Karpas-422 (cell line): ENCODE measurements around the gene CCDC191. TPM values are rescaled to one million over a fixed set of nuclear protein-coding genes. Genes with fewer than 3 reads are reported as not detected.
A peak's percentile ranks its signal among the peaks of the same experiment; 100 is the strongest.

Source experiments
- DNase-seq: peaks from one replicate; pipeline ENCODE4 v3.0.0-alpha.2; 2015
- H2AFZ ChIP-seq: fragments of 200-600 bp; sonication (generic); 2 replicates; pipeline ENCODE4 v1.6.1; 2014; ENCODE audit warnings: antibody characterized with exemption, low read length, mixed read lengths
- H3K27ac ChIP-seq: fragments of 200-600 bp; sonication (generic); 2 replicates; pipeline ENCODE4 v1.5.1; 2014; ENCODE audit warnings: mild to moderate bottlenecking, low read length, moderate library complexity
- H3K27me3 ChIP-seq: fragments of 200-600 bp; sonication (generic); 2 replicates; pipeline ENCODE4 v1.6.1; 2014; ENCODE audit warnings: low read length, mixed read lengths
- H3K36me3 ChIP-seq: fragments of 200-600 bp; sonication (generic); 2 replicates; pipeline ENCODE4 v1.6.1; 2014; ENCODE audit warnings: low read length, mixed read lengths; ENCODE audit not compliant: insufficient read depth
- H3K4me1 ChIP-seq: fragments of 200-600 bp; sonication (generic); 2 replicates; pipeline ENCODE4 v1.6.1; 2014; ENCODE audit warnings: mild to moderate bottlenecking, low read length, mixed read lengths
- H3K4me2 ChIP-seq: fragments of 200-600 bp; sonication (generic); 2 replicates; pipeline ENCODE4 v1.6.1; 2014; ENCODE audit warnings: low read length, low read depth, mild to moderate bottlenecking; ENCODE audit not compliant: poor library complexity, severe bottlenecking
- H3K4me3 ChIP-seq: fragments of 200-600 bp; sonication (generic); 2 replicates; pipeline ENCODE4 v1.5.1; 2014; ENCODE audit warnings: mild to moderate bottlenecking, antibody characterized with exemption, low read length, mixed read lengths
- H3K79me2 ChIP-seq: fragments of 200-600 bp; sonication (generic); 2 replicates; pipeline ENCODE4 v1.6.1; 2014; ENCODE audit warnings: mild to moderate bottlenecking, low read length, mixed read lengths
- H3K9ac ChIP-seq: fragments of 200-600 bp; sonication (generic); 2 replicates; pipeline ENCODE4 v1.6.0; 2014; ENCODE audit warnings: low read length
- H3K9me2 ChIP-seq: fragments of 200-600 bp; sonication (generic), shearing (Covaris generic); replicated peaks from 2 replicates; pipeline ENCODE4 v1.6.0; 2014; ENCODE audit warnings: mild to moderate bottlenecking, low read length, moderate library complexity; ENCODE audit not compliant: insufficient read depth
- H3K9me3 ChIP-seq: fragments of 300-700, 200-600 bp; sonication (generic); 2 replicates; pipeline ENCODE4 v1.6.1; 2014; ENCODE audit warnings: low read length, mixed read lengths
- H4K20me1 ChIP-seq: fragments of 200-600 bp; sonication (generic); 2 replicates; pipeline ENCODE4 v1.6.1; 2014; ENCODE audit warnings: mild to moderate bottlenecking, antibody characterized with exemption, low read length, low read depth; ENCODE audit not compliant: insufficient read depth
- total RNA-seq: library from RNA; depleted of rRNA; stranded (reverse); fragments of >200 nt; shearing (Covaris generic); gene quantifications from 2 replicates; pipeline ENCODE4 v1.2.3, GENCODE V29; 2014; ENCODE audit warnings: low replicate concordance

Gene CCDC191
- total RNA-seq, 1 experiment from 2014 or later = 2.8 TPM

- Histone ChIP-seq H3K27ac (no peak overlapping the region), H3K4me2 (no peak overlapping the region), H3K4me1 (no peaks in the 10 kb centered on the region), H3K9me3 (no peaks in the 10 kb centered on the region), H4K20me1 (no peaks in the 10 kb centered on the region), H2AFZ (no peak overlapping the region), H3K4me3 (no peak overlapping the region), H3K9me2 (no peaks in the 10 kb centered on the region), H3K27me3 (no peaks in the 10 kb centered on the region), H3K36me3 (peaks cover 73% of the 10 kb centered on the region), H3K9ac (no peak overlapping the region), H3K79me2 (peaks cover 5% of the 10 kb centered on the region)
- DNase-seq = no peak
These were observed 21.8 kb upstream of the CCDC191 start for GRCh38 chr3:114078126-114078525.

- Histone ChIP-seq H3K79me2 (peaks cover 14% of the 10 kb centered on the region), H3K36me3 (peaks cover 70% of the 10 kb centered on the region), H3K27ac (no peak overlapping the region), H4K20me1 (no peaks in the 10 kb centered on the region), H3K9ac (no peak overlapping the region), H3K4me2 (no peak overlapping the region), H3K9me2 (no peaks in the 10 kb centered on the region), H3K27me3 (no peaks in the 10 kb centered on the region), H3K4me3 (no peak overlapping the region), H2AFZ (no peak overlapping the region), H3K4me1 (no peaks in the 10 kb centered on the region), H3K9me3 (no peaks in the 10 kb centered on the region)
- no peak for DNase-seq
These were observed 20.4 kb upstream of the CCDC191 start for GRCh38 chr3:114076711-114077110.

GRCh38 chr3:114071786-114072185 lies 15.5 kb upstream of the CCDC191 start:
- no peak overlapping the region for H3K9ac ChIP-seq
- no peaks in the 10 kb centered on the region for H3K9me2 ChIP-seq
- H3K4me1 ChIP-seq = no peaks in the 10 kb centered on the region
- no peak overlapping the region for H3K4me2 ChIP-seq
- no peak overlapping the region for H2AFZ ChIP-seq
- H3K79me2 ChIP-seq = peaks cover 49% of the 10 kb centered on the region
- no peak overlapping the region for H3K4me3 ChIP-seq
- no peaks in the 10 kb centered on the region for H3K27me3 ChIP-seq
- H4K20me1 ChIP-seq = 0 out of 2 replicates have a peak, but pooled peaks cover 3% of the 10 kb centered on the region
- no peak overlapping the region for H3K27ac ChIP-seq
- peaks cover 74% of the 10 kb centered on the region for H3K36me3 ChIP-seq
- no peaks in the 10 kb centered on the region for H3K9me3 ChIP-seq
- DNase-seq = no peak

GRCh38 chr3:114068336-114068735 lies 12.0 kb upstream of the CCDC191 start:
- Histone ChIP-seq H3K27ac (no peak overlapping the region), H3K9ac (no peak overlapping the region), H3K27me3 (no peaks in the 10 kb centered on the region), H3K4me2 (no peak overlapping the region), H3K36me3 (peaks cover 71% of the 10 kb centered on the region), H3K4me1 (no peaks in the 10 kb centered on the region), H3K9me3 (no peaks in the 10 kb centered on the region), H2AFZ (no peak overlapping the region), H3K4me3 (no peak overlapping the region), H3K79me2 (peaks cover 79% of the 10 kb centered on the region), H3K9me2 (no peaks in the 10 kb centered on the region), H4K20me1 (peaks cover 13% of the 10 kb centered on the region)
- no peak for DNase-seq

GRCh38 chr3:114067804-114068203 lies 11.5 kb upstream of the CCDC191 start:
- peaks cover 71% of the 10 kb centered on the region for H3K36me3 ChIP-seq
- H3K4me2 ChIP-seq = no peak overlapping the region

GRCh38 chr3:114060906-114061655 lies 4.8 kb upstream of the CCDC191 start:
- Histone ChIP-seq H3K9me3 (no peaks in the 10 kb centered on the region), H2AFZ (no peak overlapping the region), H3K4me1 (peaks cover 27% of the 10 kb centered on the region), H3K36me3 (peaks cover 30% of the 10 kb centered on the region; the same call in 1 of the 2 replicates), H3K27ac (no peak overlapping the region), H3K9ac (no peak overlapping the region), H3K4me2 (no peak overlapping the region), H3K27me3 (no peaks in the 10 kb centered on the region), H3K4me3 (no peak overlapping the region), H3K9me2 (no peaks in the 10 kb centered on the region), H4K20me1 (peaks cover 4% of the 10 kb centered on the region), H3K79me2 (peaks cover 94% of the 10 kb centered on the region)
- DNase-seq = no peak

More at GRCh38 chr3:114067804-114068203, 11.5 kb upstream of the CCDC191 start:
- no peaks in the 10 kb centered on the region for H3K9me3 ChIP-seq
- no peaks in the 10 kb centered on the region for H3K27me3 ChIP-seq
- no peak for DNase-seq
- no peak overlapping the region for H3K4me3 ChIP-seq
- no peak overlapping the region for H3K9ac ChIP-seq
- no peak overlapping the region for H3K27ac ChIP-seq
- H3K9me2 ChIP-seq = no peaks in the 10 kb centered on the region
- H3K4me1 ChIP-seq = no peaks in the 10 kb centered on the region
- peaks cover 13% of the 10 kb centered on the region for H4K20me1 ChIP-seq
- no peak overlapping the region for H2AFZ ChIP-seq
- peaks cover 84% of the 10 kb centered on the region for H3K79me2 ChIP-seq

GRCh38 chr3:114058646-114059045 lies 2.3 kb upstream of the CCDC191 start:
- Histone ChIP-seq H3K79me2 (peaks cover 70% of the 10 kb centered on the region), H3K27me3 (no peaks in the 10 kb centered on the region), H3K27ac (no peak overlapping the region), H3K4me3 (peak overlapping the region; percentile 91), H2AFZ (no peak overlapping the region), H4K20me1 (no peaks in the 10 kb centered on the region), H3K36me3 (peaks cover 11% of the 10 kb centered on the region; the same call in 1 of the 2 replicates), H3K4me1 (peaks cover 35% of the 10 kb centered on the region), H3K9me3 (no peaks in the 10 kb centered on the region), H3K9ac (no peak overlapping the region), H3K4me2 (peak overlapping the region; percentile 87), H3K9me2 (no peaks in the 10 kb centered on the region)
- no peak for DNase-seq

- Histone ChIP-seq H3K27ac (peak overlapping the region; percentile 56), H4K20me1 (no peaks in the 10 kb centered on the region), H3K4me3 (peak overlapping the region; percentile 91), H3K9me2 (no peaks in the 10 kb centered on the region), H3K9ac (peak overlapping the region; percentile 78), H3K4me2 (peak overlapping the region; percentile 87), H3K27me3 (no peaks in the 10 kb centered on the region), H3K9me3 (no peaks in the 10 kb centered on the region), H2AFZ (peak overlapping the region; percentile 69; the same call in 1 of the 2 replicates), H3K36me3 (peaks cover 11% of the 10 kb centered on the region; the same call in 1 of the 2 replicates), H3K79me2 (peaks cover 54% of the 10 kb centered on the region), H3K4me1 (peaks cover 35% of the 10 kb centered on the region)
- no peak for DNase-seq
These were observed 653 bp upstream of the CCDC191 start for GRCh38 chr3:114057011-114057347.
